HCT116 (cell line): Measurements from ENCODE around the gene PDE12. TPM values are rescaled to one million over a fixed set of nuclear protein-coding genes. Genes with fewer than 3 reads are reported as not detected.

Experiments
- ATAC-seq: fragments of 200-7000 bp; cut with Tn5 transposase; 2 replicates; pipeline ENCODE4 v1.9.1; 2020; ENCODE audit warnings: mild to moderate bottlenecking, moderate library complexity
- BruUV-seq: library from RNA; stranded (reverse); fragments of 400-500 nt; replicated peaks from 2 replicates; lab custom pipeline; 2021; lab: Mats Ljungman, UMichigan
- CTCF ChIA-PET: fragments of 300-600 bp; sonication (Branson Sonifier 250); formaldehyde crosslinking; loops from one replicate; lab custom pipeline; 2021; ENCODE audit warnings: antibody characterized with exemption; lab: Charles Lee
- POLR2A ChIA-PET: fragments of 300-600, 350-600 bp; sonication (Branson Sonifier 250); formaldehyde crosslinking; loops from one replicate; lab custom pipeline; 2021; ENCODE audit warnings: antibody characterized with exemption; lab: Charles Lee
- RAD21 ChIA-PET, 2 experiments: fragments of 300-600 bp; sonication (Branson Sonifier 250); formaldehyde crosslinking; loops; one replicate each; lab custom pipeline; 2023; ENCODE audit warnings: low total read pairs in 2 of 2; ENCODE audit not compliant: uncharacterized antibody in 2 of 2, unreplicated experiment in 2 of 2, low non-redundant PET in 1 of 2; lab: Charles Lee
- DNase-seq: peaks from one replicate; pipeline ENCODE4 v3.0.0-alpha.2; 2010; ENCODE audit warnings: low read depth, low spot score
- H2AFZ ChIP-seq: fragments of 200-600 bp; shearing (Covaris generic), sonication (generic); 2 replicates; pipeline ENCODE4 v1.6.1; 2017; ENCODE audit warnings: low read depth, mixed run types, mixed read lengths, antibody characterized with exemption, low read length; ENCODE audit not compliant: poor library complexity, severe bottlenecking
- H3K27ac ChIP-seq: 2 replicates; pipeline ENCODE4 v1.5.1; 2012; ENCODE audit warnings: low read depth, low read length
- H3K27me3 ChIP-seq: fragments of 200-600 bp; sonication (generic); 2 replicates; pipeline ENCODE4 v1.6.1; 2016; ENCODE audit warnings: mixed run types, low read length, mixed read lengths; ENCODE audit not compliant: insufficient read depth
- H3K36me3 ChIP-seq, 2 experiments: fragments of 200-500 bp in 1 of 2; fragments of 200-600 bp in 1 of 2; sonication (Bioruptor generic) in 1 of 2; sonication (generic) in 1 of 2; 2 replicates each; pipeline versions ENCODE4 v1.5.1 to v1.6.1; 2014 to 2016; ENCODE audit warnings: low read length in 2 of 2, inconsistent platforms in 1 of 2, mixed read lengths in 1 of 2, mixed run types in 1 of 2; ENCODE audit not compliant: insufficient read depth in 2 of 2, control insufficient read depth in 1 of 2
- H3K4me1 ChIP-seq, 2 experiments: fragments of 200-600 bp in 1 of 2; sonication (generic) in 1 of 2; 2 replicates each; pipeline versions ENCODE4 v1.5.1 to v1.6.1; 2012 to 2017; ENCODE audit warnings: low read length in 2 of 2, inconsistent platforms in 1 of 2, mild to moderate bottlenecking in 1 of 2, mixed read lengths in 1 of 2, mixed run types in 1 of 2, moderate library complexity in 1 of 2; ENCODE audit not compliant: insufficient read depth in 2 of 2, control insufficient read depth in 1 of 2
- H3K4me2 ChIP-seq: fragments of 200-600 bp; sonication (generic); 2 replicates; pipeline ENCODE4 v1.6.1; 2017; ENCODE audit warnings: mixed run types, low read length, mixed read lengths
- H3K4me3 ChIP-seq, 2 experiments: fragments of 200-600 bp in 1 of 2; sonication (generic) in 1 of 2; replicated peaks in 1 of 2; 2 replicates each; pipeline ENCODE4 v1.5.1; 2011 to 2016; ENCODE audit warnings: low read length in 2 of 2, control low read depth in 1 of 2, low read depth in 1 of 2, mild to moderate bottlenecking in 1 of 2, mixed read lengths in 1 of 2, mixed run types in 1 of 2
- H3K79me2 ChIP-seq: fragments of 200-600 bp; sonication (generic); 2 replicates; pipeline ENCODE4 v1.6.1; 2017; ENCODE audit warnings: mild to moderate bottlenecking, mixed run types, low read length, moderate library complexity, mixed read lengths; ENCODE audit not compliant: insufficient read depth
- H3K9ac ChIP-seq: fragments of 200-600 bp; sonication (generic); 2 replicates; pipeline ENCODE4 v1.6.1; 2016; ENCODE audit warnings: low read length, mixed read lengths
- H3K9me2 ChIP-seq: fragments of 200-600 bp; sonication (generic), shearing (Covaris generic); 2 replicates; pipeline ENCODE4 v1.6.1; 2017; ENCODE audit warnings: mixed run types, mild to moderate bottlenecking, moderate library complexity; ENCODE audit not compliant: insufficient read depth
- H3K9me3 ChIP-seq, 2 experiments: fragments of 200-500 bp in 1 of 2; fragments of 200-600 bp in 1 of 2; sonication (Bioruptor generic) in 1 of 2; sonication (generic) in 1 of 2; 2 replicates each; pipeline ENCODE4 v1.6.1; 2014 to 2017; ENCODE audit warnings: low read length in 2 of 2, mixed read lengths in 2 of 2, inconsistent platforms in 1 of 2, low read depth in 1 of 2, mild to moderate bottlenecking in 1 of 2, mixed run types in 1 of 2, moderate library complexity in 1 of 2; ENCODE audit not compliant: control insufficient read depth in 1 of 2, insufficient read depth in 1 of 2
- H4K20me1 ChIP-seq: fragments of 200-600 bp; sonication (generic), shearing (Covaris generic); 2 replicates; pipeline ENCODE4 v1.6.1; 2017; ENCODE audit warnings: mixed run types, mild to moderate bottlenecking, moderate library complexity; ENCODE audit not compliant: insufficient read depth
- CEBPB ChIP-seq: IDR thresholded peaks from 2 replicates; pipeline ENCODE4 v1.6.1; 2012; ENCODE audit warnings: low read depth
- EZH2 ChIP-seq: fragments of 200-600 bp; sonication (generic); IDR thresholded peaks from 2 replicates; pipeline ENCODE4 v1.6.1; 2017; ENCODE audit warnings: antibody characterized with exemption, mixed run types
- RAD21 ChIP-seq: IDR thresholded peaks from 2 replicates; pipeline ENCODE4 v1.6.1; 2012; ENCODE audit warnings: low read depth, mild to moderate bottlenecking
- SRF ChIP-seq: IDR thresholded peaks from 2 replicates; pipeline ENCODE4 v1.6.1; 2012; ENCODE audit warnings: low read depth
- TCF7L2 ChIP-seq: IDR thresholded peaks from 2 replicates; pipeline ENCODE4 v1.7.0; 2011; ENCODE audit warnings: borderline replicate concordance, inconsistent platforms; ENCODE audit not compliant: insufficient read depth, insufficient read length; ENCODE audit errors: extremely low read depth
- ZFX ChIP-seq: fragments of 450-650 bp; IDR thresholded peaks from 2 replicates; pipeline ENCODE4 v1.6.1; 2017
- intact Hi-C: fragments of 100-400 bp; cut with micrococcal nuclease; formaldehyde crosslinking; loops from 2 replicates; pipeline ENCODE4 v1.10.0; 2022
- total RNA-seq: library from RNA; stranded (reverse); gene quantifications from one replicate; pipeline ENCODE4 v1.2.1, GENCODE V29; 2021; ENCODE audit not compliant: unreplicated experiment
- TF ChIP-seq, protein P1 (sequence below): IDR thresholded peaks from 2 replicates; pipeline ENCODE4 v1.6.1; 2011; ENCODE audit warnings: mild to moderate bottlenecking, low read length, moderate library complexity; ENCODE audit not compliant: insufficient replicate concordance; ENCODE audit errors: extremely low read depth
- TF ChIP-seq, protein P2 (sequence below): IDR thresholded peaks from 2 replicates; pipeline ENCODE4 v1.6.1; 2012

PDE12 gene
- total RNA-seq, 1 experiment from 2014 or later, result 28.3 TPM

DNA sequence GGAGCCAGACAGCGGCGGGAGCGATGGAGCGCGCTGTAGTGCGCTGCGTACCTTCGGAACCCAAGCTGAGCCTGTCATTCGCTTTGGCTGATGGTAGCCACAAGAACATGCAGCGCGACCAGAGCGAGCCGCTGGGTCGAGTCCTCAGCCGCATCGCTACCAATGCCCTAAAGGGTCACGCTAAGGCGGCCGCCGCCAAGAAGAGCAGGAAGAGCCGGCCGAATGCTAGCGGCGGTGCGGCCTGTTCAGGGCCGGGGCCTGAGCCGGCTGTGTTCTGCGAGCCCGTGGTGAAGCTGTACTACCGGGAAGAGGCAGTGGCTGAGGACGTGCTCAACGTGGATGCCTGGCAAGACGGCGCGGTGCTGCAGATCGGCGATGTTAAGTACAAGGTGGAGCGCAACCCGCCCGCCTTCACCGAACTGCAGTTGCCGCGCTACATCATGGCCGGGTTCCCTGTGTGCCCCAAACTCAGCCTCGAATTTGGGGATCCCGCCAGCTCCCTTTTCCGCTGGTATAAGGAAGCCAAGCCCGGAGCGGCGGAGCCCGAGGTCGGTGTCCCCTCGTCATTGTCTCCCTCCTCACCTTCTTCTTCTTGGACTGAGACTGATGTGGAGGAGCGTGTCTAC lies 498 bp downstream of the PDE12 start:
- Histone ChIP-seq H3K9ac (peak overlapping the region; percentile 92), H3K36me3 (peaks cover 17 to 19% of the 10 kb centered on the region in 2 experiments), H3K4me2 (peak overlapping the region; percentile 96), H3K9me3 (no peaks in the 10 kb centered on the region), H3K9me2 (no peaks in the 10 kb centered on the region), H3K4me3 (peak overlapping the region; percentile 73 to 91), H3K27me3 (no peaks in the 10 kb centered on the region), H3K27ac (peak overlapping the region; percentile 59), H4K20me1 (no peaks in the 10 kb centered on the region; the same call in 1 of the 2 replicates), H3K4me1 (peaks cover 6 to 26% of the 10 kb centered on the region in 2 experiments; a peak in 3 of 4 replicates), H2AFZ (no peak overlapping the region), H3K79me2 (peaks cover 54% of the 10 kb centered on the region)
- BruUV-seq, result TSS peak; percentile 46
- CTCF ChIA-PET, result interaction anchor here (1.0 kb wide), 2 partner anchors 159 to 377 kb away, joined by 3 read pairs; no protein-coding TSS in a partner anchor
- DNase-seq (no peak), ATAC-seq (peak; percentile 56)
- TF ChIP-seq, protein P1, sequence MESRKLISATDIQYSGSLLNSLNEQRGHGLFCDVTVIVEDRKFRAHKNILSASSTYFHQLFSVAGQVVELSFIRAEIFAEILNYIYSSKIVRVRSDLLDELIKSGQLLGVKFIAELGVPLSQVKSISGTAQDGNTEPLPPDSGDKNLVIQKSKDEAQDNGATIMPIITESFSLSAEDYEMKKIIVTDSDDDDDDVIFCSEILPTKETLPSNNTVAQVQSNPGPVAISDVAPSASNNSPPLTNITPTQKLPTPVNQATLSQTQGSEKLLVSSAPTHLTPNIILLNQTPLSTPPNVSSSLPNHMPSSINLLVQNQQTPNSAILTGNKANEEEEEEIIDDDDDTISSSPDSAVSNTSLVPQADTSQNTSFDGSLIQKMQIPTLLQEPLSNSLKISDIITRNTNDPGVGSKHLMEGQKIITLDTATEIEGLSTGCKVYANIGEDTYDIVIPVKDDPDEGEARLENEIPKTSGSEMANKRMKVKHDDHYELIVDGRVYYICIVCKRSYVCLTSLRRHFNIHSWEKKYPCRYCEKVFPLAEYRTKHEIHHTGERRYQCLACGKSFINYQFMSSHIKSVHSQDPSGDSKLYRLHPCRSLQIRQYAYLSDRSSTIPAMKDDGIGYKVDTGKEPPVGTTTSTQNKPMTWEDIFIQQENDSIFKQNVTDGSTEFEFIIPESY, result no peak
- peak; percentile 96 for TF ChIP-seq ZFX
- POLR2A ChIA-PET, result interaction anchor here (0.8 to 1.4 kb wide), 2 partner anchors 9 to 11 kb away, joined by 3 to 5 read pairs; no protein-coding TSS in a partner anchor
- RAD21 ChIA-PET, result interaction anchor here in 1 of 2 experiments (1.1 kb wide), 1 partner anchor 159 kb away, joined by 3 read pairs; no protein-coding TSS in a partner anchor
- intact Hi-C loops, result no loop called here

DNA sequence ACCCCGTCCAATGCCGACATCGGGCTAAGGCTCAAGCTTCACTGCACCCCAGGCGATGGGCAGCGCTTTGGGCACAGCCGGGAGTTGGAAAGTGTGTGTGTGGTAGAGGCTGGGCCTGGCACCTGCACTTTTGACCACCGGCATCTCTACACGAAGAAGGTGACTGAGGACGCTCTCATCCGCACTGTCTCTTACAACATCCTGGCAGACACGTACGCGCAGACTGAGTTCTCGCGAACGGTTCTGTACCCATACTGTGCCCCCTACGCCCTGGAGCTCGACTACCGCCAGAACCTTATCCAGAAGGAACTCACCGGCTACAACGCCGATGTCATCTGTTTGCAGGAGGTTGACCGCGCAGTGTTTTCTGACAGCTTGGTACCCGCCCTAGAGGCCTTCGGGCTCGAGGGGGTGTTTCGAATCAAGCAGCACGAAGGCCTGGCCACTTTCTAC lies 1.0 kb downstream of the PDE12 start:
- ATAC-seq (peak; percentile 10; the same call in 1 of the 2 replicates), DNase-seq (no peak)
- BruUV-seq, result no TSS peak
- H3K4me2 ChIP-seq, result peak overlapping the region; percentile 96
- no peak overlapping the region for H2AFZ ChIP-seq
- H3K4me1 ChIP-seq, result peaks cover 6 to 26% of the 10 kb centered on the region in 2 experiments; a peak in 3 of 4 replicates
- TF ChIP-seq TCF7L2 (no peak), RAD21 (no peak), SRF (no peak), CEBPB (no peak), EZH2 (no peak)
- TF ChIP-seq, protein P2, sequence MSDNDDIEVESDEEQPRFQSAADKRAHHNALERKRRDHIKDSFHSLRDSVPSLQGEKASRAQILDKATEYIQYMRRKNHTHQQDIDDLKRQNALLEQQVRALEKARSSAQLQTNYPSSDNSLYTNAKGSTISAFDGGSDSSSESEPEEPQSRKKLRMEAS, result no peak
- peak overlapping the region; percentile 73 to 91 for H3K4me3 ChIP-seq
- POLR2A ChIA-PET, result interaction anchor here (1.4 kb wide), 1 partner anchor 8 kb away, joined by 5 read pairs; no protein-coding TSS in a partner anchor
- no peaks in the 10 kb centered on the region; the same call in 1 of the 2 replicates for H4K20me1 ChIP-seq
- RAD21 ChIA-PET, result no interaction called here
- peaks cover 17 to 20% of the 10 kb centered on the region in 2 experiments for H3K36me3 ChIP-seq
- H3K27me3 ChIP-seq, result no peaks in the 10 kb centered on the region
- intact Hi-C loops, result no loop called here
- no peaks in the 10 kb centered on the region for H3K9me3 ChIP-seq
- H3K9ac ChIP-seq, result peak overlapping the region; percentile 92
- H3K79me2 ChIP-seq, result peaks cover 59% of the 10 kb centered on the region
- CTCF ChIA-PET, result interaction anchor here (1.0 kb wide), 1 partner anchor 160 kb away, joined by 3 read pairs; no protein-coding TSS in a partner anchor
- no peaks in the 10 kb centered on the region for H3K9me2 ChIP-seq
- H3K27ac ChIP-seq, result peak overlapping the region; percentile 59
